NCI-H1417 (cell line): ENCODE measurements around the gene HNRNPD.
"Not testable (repeated sequence)": the region's sequence is repeated elsewhere in the genome, so short reads cannot be mapped to it uniquely, and the experiment has no call there.

ENCODE experiments used
- DNase-seq, 3 experiments: peaks; one replicate each; lab custom pipeline; 2025; lab: John Stamatoyannopoulos, UW

HNRNPD gene

DNA sequence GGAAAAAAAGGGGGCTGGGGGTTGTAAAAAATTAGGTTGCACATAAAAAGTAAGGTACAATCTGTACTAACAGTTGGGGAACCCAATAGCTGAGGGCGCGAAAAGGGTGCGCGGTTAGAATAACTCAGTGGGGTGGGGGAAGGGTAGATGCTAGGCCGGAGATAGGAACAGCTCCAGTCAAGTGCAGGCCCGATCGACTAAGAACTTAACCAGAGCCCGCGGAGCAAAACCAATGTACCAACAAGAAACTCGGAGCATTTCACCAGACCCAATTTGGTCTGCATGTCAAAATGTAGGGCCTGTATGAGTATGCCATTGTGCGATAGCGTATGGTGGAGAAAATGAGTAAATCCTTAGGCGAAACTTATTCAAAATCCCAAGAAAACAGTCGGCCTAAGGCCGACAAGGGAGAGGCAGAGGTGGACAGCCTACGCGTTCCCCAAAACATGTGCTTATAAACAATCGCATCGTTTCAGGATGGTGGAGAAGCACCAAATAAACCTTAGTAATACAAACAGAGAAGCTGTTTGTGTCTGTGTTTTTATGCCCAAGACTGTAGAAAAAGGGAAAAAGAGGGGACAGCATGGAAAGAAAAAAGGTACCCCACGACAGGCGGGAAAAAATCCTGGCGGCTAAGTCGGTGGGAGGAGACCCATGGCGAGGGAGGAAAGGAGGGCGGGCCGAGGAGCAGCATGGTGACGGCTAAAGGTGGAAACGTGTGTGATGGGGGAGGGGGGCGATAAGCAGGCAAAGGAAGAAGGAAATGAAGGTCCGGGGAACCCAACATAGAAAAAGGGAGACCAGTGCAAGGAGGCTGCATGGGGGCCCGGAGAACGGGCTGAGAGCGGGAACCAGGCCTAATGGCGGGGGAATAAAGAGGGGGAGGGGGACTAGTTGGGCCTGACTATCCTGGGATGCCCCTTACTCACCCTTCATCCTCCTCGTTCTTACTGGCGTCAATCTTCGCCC is 990 bp downstream of the HNRNPD start:
- peak; percentile 70 to 87 (median 72) for DNase-seq

DNA sequence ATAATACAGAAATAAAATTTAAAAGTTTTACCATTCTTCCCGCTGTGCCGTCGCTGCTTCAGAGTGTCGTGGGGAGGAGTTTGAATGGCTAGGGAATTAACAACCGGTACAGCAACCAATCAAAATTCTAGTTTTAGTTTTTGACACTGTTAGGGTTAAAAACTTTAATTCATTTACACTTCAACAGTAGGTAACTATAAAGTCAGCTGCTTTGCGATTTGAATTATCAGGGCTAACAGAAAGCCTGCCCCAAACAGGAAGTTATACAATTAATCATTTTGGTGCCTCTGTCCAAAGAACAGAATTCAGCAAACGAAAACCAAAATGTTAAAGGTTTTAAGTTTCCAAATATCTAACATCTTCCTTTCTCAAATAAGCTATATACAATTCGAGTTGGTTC is 2.3 kb downstream of the HNRNPD start:
- peak in 2 of 3 experiments; percentile 44 to 51 for DNase-seq

DNA sequence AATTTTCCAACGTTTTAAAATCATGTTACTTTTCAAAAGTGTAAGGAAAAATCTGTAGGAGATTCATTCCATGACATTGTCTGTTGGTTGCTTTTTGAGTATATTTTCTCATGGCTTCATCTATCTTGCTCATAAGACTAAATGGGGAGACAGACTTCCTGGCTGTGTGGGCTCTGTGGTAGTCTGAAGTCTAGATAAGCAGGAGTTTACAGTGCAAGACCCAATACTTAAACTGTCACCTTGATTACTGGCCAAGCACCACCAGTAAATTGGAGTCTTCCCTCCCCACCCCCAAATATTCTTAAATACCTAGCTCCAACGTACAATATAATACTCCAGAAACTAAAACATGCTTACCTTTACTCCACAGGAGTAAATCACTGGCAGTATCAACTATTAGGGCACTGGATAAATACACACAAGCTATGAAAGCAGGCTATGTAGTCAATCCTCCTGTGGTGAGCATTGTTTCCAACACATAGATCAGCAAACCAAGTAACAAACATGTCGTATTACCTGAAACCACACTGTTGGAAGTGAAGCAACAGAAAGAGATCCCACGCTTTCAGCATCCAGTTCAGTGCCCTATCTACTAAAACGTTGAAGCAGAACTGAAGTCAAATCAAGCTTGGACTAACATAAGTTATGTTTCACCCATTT is 6.2 kb downstream of the HNRNPD start:
- no peak for DNase-seq

DNA sequence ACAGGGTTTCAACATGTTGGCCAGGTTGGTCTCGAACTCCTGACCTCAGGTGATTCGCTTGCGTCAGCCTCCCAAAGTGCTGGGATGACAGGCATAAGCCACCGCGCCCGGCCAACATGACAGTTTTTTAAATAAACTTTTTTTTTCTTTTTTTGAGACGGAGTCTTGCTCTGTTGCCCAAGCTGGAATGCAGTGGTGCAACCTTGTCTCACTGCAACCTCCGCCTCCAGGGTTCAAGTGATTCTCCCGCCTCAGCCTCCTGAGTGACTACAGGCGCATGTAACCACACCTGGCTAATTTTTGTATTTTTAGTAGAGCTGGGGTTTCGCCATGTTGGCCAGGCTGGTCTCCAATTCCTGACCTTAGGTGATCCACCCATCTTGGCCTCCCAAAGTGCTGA is 7.4 kb downstream of the HNRNPD start:
- not testable (repeated sequence) for DNase-seq

DNA sequence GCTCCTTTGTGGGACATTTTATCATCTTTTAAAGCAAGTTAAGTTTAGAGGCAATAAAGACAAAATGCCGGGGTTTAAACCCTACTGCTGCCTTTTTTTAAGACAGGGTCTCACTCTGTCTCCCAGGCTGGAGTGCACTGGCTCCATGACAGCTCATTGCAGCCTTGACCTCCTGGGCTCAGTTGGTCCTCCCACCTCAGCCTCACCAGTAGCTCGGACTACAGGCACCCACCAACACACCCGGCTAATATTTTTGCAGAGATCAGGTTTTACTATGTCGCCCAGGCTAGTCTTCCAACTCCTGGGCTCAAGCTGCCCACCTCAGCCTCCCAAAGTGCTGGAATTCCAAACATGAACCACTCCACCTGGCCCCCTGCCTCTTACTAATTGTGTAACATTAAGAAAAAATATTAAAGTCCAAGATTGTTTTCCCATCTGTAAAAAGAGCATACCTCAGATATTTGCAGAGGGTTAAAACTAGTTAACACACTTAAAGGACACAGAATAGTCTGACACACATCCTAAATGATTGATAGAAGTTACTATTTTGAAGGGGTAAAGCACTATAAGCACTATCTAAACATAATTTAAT is 9.8 kb downstream of the HNRNPD start:
- no peak for DNase-seq

DNA sequence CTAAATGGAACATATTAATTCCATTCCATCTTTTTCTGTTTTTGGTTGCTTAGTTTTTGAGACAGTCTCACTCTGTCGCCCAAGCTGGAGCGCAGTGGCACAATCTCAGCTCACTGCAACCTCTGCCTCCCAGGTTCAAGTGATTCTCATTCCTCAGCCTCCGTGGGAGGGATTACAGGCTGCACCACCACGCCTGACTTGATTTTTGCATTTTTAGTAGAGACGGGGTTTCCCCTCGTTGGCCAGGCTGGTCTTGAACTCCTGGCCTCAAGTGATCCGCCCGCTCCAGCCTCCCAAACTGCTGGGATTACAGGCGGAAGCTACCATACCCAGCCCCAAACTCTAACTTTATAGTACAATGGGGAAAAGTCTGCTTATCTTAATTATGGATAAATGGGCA is 11.2 kb downstream of the HNRNPD start:
- no peak for DNase-seq

DNA sequence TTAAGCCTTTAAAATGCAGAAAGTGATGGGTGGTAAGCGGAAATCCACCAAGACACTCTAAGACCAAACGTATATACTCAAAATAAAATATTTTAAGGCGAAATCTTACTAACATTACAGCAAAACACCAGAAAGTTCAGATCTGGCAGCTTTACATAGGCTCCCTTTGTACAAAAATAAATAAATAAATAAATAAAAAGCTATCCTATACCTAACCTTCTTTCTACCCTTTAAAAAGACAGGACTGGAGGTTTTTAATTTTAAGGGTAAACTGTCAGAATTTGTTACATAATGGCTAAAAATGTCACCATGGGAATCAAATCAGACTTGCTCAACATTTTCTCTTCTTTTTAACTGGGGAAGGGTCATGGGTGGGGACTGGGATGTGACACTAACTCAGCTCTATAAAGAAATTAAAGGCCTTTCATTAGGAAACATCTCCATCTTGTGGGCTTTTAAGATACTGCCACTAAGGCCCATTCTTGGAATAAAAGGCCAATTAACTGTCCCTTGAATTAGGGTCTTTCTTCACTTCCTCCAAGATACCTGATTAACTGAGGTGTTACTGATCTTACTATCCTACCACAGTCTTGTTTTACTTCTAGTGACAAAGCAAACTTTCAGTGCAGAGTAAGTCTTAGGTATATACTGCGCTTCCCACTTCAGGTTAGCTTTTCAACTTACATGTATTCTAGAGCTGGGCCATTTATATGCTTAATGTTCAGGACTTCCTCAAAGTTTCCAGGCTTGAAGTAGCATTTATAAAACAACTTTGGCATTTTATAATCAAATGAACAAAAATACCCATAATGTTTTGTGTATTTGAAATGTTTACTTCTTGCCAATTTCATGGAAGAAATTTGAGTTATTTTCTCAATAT is 13.3 kb downstream of the HNRNPD start:
- peak; percentile 11 to 61 (median 25) for DNase-seq

DNA sequence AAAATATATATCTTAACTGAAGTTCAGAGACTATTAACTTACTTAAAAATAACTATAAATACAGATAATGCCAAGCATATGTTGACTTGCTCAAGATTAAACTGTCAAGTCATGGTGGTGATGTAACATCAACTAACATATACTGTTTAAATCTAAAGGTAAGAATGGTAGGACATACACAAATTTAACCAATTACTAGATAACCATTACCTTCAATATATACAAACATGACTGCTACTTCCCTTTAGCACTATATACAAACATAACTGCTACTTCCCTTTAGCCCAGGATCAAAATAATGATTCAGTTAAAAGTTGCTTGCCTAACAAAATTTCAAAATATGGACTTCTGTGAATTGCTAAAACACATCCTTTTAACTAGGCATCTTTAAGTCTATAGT is 14.9 kb downstream of the HNRNPD start:
- DNase-seq = no peak

DNA sequence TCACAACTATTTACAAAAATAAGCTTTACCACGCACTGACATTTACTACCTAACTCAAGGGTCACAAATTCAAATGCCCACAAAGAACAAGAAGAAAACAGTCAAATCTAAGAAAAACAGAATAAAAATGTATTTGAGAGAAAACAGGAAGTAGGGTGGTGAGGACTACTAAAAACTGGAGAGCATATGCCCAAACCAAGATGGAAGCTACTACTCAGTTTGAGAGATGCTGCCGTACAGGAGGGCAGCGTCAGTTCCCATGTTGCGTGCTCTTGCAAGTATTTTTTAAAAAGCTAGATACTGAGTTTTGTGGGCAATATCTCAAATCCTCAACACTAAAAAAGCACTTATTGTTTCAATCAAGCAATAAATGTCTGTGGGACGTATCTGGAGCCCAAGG is 16.2 kb downstream of the HNRNPD start:
- no peak for DNase-seq

DNA sequence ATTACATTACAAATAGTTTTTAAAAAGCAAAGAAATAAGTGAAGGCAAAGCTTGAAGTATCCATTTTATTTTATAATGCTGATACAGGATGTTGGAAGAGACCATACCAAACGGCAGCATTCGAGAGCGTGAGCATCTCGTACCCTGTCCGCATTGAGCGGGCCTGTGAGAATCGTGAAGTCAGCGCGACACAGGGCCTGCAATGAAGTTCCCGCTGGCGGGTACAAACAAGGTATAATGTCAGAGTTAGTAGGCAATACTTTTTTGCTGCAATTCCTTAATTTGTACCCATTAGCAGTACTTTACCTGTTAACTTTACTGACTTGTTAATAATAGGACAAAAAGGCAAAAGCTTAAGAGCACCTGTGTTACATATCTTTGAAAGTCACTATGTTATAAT is 19.0 kb downstream of the HNRNPD start:
- DNase-seq = no peak

DNA sequence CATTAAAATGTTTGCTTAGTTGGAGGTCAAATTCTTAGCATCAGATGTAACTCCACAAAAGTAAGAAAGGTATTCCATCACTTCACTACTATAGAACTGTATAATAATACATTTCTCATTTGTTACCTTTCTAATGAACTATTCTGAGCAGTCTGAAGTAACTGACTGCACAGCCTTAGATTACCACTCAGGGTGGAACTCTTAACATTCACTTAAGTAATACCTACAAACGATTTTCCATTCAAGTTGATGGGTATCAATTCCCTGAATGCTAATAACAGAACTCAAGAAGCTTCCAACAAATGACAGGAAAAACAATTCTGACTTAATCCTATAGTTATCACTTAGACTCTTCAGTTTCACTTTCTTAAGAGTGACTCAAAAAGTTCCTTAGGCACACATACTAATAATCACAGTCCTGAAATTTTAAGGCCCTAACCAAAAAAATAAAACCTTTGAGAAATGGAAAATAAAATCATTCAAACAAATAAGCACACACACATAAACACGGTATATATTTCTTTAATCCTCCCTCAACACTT is 20.9 kb downstream of the HNRNPD start:
- DNase-seq = no peak

DNA sequence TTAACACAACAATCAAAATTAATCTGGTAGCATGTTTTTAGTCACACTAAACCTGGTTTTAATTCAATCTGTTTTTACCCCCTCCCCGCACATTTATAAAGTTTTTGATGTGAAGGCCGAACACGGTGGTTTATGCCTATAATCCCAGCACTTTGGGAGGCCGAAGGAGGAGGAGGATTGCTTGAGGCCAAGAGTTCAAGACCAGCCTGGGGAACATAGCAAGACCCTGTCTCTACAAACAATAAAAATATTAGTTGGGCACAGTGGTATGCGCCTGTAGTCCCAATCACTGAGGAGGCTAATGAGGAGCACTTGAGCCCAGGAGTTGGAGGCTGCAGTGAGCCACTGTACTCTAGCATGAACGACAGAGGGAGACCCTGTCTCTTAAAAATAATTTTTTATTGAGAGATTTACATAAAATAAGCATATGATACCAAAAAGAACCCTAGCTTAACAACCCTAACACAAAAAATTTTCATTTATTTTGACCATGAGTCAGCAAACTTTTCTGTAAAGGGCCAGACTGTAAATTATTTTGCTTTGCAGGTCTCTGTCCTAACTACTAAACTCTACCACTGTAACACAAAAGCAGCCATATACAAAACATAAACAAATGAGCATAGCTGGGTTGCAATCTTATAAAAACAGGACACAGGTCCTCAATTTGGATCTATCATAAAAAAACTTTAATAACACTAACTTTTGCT is 21.5 kb downstream of the HNRNPD start:
- DNase-seq = no peak

DNA sequence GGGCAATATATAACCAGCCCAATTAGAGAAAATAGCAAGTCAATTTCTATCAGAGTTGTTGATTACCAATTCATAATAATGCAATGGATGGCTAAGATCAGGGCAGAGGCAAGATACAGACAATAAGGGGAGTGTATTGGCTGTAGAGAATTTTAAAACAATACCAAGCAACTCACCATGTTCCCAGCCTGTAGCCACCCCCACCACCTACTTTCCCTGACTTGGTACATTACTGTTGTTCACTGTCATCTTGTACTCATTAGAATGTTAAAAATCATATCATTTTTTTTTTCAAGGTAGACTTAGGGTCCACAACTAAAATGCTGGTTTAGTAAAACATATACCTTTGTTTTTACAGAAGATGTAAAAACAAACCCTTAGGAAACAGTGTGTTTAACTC is 27.7 kb downstream of the HNRNPD start:
- DNase-seq = no peak

DNA sequence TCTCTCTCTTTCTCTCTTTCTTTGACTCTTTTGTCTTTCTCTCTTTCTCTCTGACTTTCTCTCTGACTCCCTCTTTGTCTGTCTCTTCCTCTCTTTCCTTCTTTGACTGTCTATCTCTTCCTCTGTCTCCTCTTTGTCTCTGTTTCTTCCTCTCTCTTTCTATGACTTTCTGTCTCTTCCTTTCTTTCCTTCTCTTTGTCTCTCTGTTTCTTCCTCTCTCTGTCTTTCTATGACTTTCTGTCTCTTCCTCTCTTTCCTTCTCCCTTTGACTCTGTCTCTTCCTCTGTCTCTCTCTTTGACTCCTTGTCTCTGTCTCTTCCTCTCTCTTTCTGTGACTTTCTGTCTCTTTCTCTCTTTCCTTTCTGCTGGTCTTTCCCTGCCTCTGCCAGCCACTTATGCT is 38.7 kb downstream of the HNRNPD start:
- DNase-seq = no peak

DNA sequence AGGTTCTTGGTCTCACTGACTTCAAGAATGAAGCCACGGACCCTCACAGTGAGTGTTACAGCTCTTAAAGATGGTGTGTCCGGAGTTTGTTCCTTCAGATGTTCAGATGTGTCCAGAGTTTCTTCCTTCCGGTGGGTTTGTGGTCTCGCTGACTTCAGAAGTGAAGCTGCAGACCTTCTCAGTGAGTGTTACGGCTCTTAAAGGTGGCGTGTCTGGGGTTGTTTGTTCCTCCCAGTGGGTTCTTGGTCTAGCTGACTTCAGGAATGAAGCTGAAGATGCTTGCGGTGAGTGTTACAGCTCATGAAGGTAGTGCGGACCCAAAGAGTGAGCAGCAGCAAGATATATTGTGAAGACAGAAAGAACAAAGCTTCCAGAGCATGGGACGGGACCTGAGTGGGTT is 40.1 kb downstream of the HNRNPD start:
- DNase-seq = not testable (repeated sequence)

DNA sequence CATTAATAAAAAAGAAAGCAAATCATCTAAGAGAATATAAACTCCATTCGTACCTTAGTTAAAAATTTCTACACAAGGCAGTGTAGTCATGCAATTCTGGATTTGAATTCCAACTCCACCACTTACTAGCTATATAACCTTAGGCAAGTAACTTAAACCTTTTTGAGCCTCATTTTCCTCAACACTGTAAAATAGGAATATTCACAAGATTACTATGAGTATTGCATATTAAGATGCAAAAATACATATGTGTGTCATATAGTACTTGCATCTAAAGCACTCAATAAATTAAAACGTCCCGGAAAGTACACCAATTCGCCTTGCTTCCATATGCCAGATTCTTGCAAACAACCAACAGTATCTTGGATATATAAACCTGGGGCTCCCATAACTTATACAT is 42.0 kb downstream of the HNRNPD start:
- DNase-seq = no peak

DNA sequence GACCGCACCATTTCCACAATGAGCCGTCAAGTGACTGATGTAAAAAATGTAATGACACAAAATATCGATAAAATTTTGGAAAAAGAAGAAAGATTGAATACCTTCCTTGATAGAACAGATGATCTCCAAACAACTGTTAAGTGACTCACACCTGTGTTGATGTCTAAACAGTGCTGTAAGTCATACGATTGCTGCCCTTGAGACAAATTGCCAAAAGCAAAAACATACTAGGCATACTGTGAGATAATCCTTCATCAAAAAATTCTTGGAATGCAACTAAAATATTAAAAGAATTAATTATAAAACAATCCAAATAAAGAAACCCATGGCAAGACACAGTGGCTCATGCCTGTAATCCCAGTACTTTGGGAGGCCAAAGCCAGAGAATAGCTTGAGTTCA is 53.4 kb downstream of the HNRNPD start:
- no peak for DNase-seq

DNA sequence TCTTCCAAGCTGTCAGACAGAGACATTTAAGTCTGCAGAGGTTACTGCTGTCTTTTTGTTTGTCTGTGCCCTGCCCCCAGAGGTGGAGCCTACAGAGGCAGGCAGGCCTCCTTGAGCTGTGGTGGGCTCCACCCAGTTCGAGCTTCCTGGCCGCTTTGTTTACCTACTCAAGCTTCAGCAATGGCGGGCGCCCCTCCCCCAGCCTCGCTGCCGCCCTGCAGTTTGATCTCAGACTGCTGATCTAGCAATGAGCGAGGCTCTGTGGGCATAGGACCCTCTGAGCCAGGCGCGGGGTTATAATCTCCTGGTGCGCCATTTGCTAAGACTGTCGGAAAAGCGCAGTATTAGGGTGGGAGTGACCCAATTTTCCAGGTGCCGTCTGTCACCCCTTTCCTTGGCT is 70.7 kb downstream of the HNRNPD start:
- not testable (repeated sequence) for DNase-seq
